GM12872 (cell line): ENCODE measurements around the gene SBF2.

Experiments used
- CTCF ChIP-seq: IDR thresholded peaks from 3 replicates; pipeline ENCODE4 v1.5.1; 2011; ENCODE audit warnings: low read depth, mild to moderate bottlenecking, low read length, moderate library complexity; ENCODE audit not compliant: insufficient read depth

Gene SBF2

GRCh38 chr11:9769621-9770020 is 524.4 kb downstream of the SBF2 start:
- TF ChIP-seq CTCF, result no peak

- no peak for TF ChIP-seq CTCF
Observed at GRCh38 chr11:9765320-9766101, 528.5 kb downstream of the SBF2 start.

- no peak for TF ChIP-seq CTCF
Observed at GRCh38 chr11:9763301-9763700, 530.7 kb downstream of the SBF2 start.

- no peak for TF ChIP-seq CTCF
Observed at GRCh38 chr11:9762531-9762930, 531.5 kb downstream of the SBF2 start.

- TF ChIP-seq CTCF, result no peak
Observed at GRCh38 chr11:9761441-9761945, 532.5 kb downstream of the SBF2 start.

- no peak for TF ChIP-seq CTCF
Observed at GRCh38 chr11:9760193-9760575, 533.8 kb downstream of the SBF2 start.

- TF ChIP-seq CTCF, result no peak
Observed at GRCh38 chr11:9759519-9760192, 534.4 kb downstream of the SBF2 start.
